CD4-positive, alpha-beta memory T cell (primary cell): ENCODE measurements around the gene MYO9B. TPM values are rescaled to one million over a fixed set of nuclear protein-coding genes. Genes with fewer than 3 reads are reported as not detected.

Source experiments
- CTCF ChIA-PET: fragments of 350-600 bp; sonication (Branson Sonifier 250); formaldehyde crosslinking; loops from one replicate; lab custom pipeline; 2021; ENCODE audit warnings: inconsistent platforms; ENCODE audit not compliant: partially characterized antibody; lab: Charles Lee
- POLR2A ChIA-PET: fragments of 350-600 bp; sonication (Branson Sonifier 250); formaldehyde crosslinking; loops from one replicate; lab custom pipeline; 2021; ENCODE audit not compliant: partially characterized antibody; lab: Charles Lee
- DNase-seq, 5 donors: peaks; one replicate each; pipeline versions ENCODE4 v3.0.0 to v3.0.0-alpha.2; 2020 to 2022; ENCODE audit warnings: mixed read lengths in 1 of 5
- H3K27ac ChIP-seq: one replicate; pipeline ENCODE4 v1.7.0; 2013; ENCODE audit warnings: low read depth, low read length
- H3K27me3 ChIP-seq: 2 replicates; pipeline ENCODE4 v1.7.0; 2013; ENCODE audit warnings: mild to moderate bottlenecking, low read length, moderate library complexity; ENCODE audit not compliant: insufficient read depth
- H3K36me3 ChIP-seq: 2 replicates; pipeline ENCODE4 v1.7.0; 2013; ENCODE audit warnings: mild to moderate bottlenecking, low read length, moderate library complexity; ENCODE audit not compliant: insufficient read depth
- H3K4me1 ChIP-seq: 2 replicates; pipeline ENCODE4 v1.7.0; 2013; ENCODE audit warnings: mild to moderate bottlenecking, low read length, moderate library complexity; ENCODE audit not compliant: insufficient read depth
- H3K4me3 ChIP-seq, 2 donors: one replicate each; pipeline ENCODE4 v1.7.0; 2013; ENCODE audit warnings: low read length in 2 of 2, mild to moderate bottlenecking in 1 of 2
- H3K9me3 ChIP-seq, 2 donors: one replicate each; pipeline ENCODE4 v1.7.0; 2013; ENCODE audit warnings: low read length in 2 of 2, control low read depth in 1 of 2; ENCODE audit not compliant: control insufficient read depth in 1 of 2
- H3K27ac Mint-ChIP-seq, 7 donors: one replicate each; pipeline ENCODE4 v1.8.0; 2020 to 2021; ENCODE audit warnings: mixed read lengths in 7 of 7, mild to moderate bottlenecking in 6 of 7, inconsistent platforms in 3 of 7, moderate library complexity in 3 of 7
- H3K27me3 Mint-ChIP-seq, 2 donors: one replicate each; pipeline ENCODE4 v1.8.0; 2020 to 2021; ENCODE audit warnings: mixed read lengths in 2 of 2
- H3K36me3 Mint-ChIP-seq, 2 donors: one replicate each; pipeline ENCODE4 v1.8.0; 2020 to 2021; ENCODE audit warnings: mixed read lengths in 2 of 2, inconsistent platforms in 1 of 2, mild to moderate bottlenecking in 1 of 2
- H3K4me1 Mint-ChIP-seq, 4 donors: one replicate each; pipeline ENCODE4 v1.8.0; 2020 to 2021; ENCODE audit warnings: mixed read lengths in 4 of 4, mild to moderate bottlenecking in 1 of 4
- H3K4me3 Mint-ChIP-seq, 8 donors: one replicate each; pipeline ENCODE4 v1.8.0; 2020 to 2021; ENCODE audit warnings: mixed read lengths in 8 of 8, mild to moderate bottlenecking in 7 of 8, moderate library complexity in 6 of 8, inconsistent platforms in 3 of 8
- H3K9me3 Mint-ChIP-seq, 8 donors: one replicate each; pipeline ENCODE4 v1.8.0; 2020 to 2021; ENCODE audit warnings: mixed read lengths in 8 of 8, mild to moderate bottlenecking in 5 of 8, inconsistent platforms in 3 of 8, moderate library complexity in 1 of 8
- intact Hi-C: fragments of 100-400 bp; cut with micrococcal nuclease; formaldehyde crosslinking; loops from one replicate; pipeline ENCODE4 v1.15.1; 2023
- polyA plus RNA-seq, 2 donors: library from polyadenylated mRNA; unstranded; fragments of 300-500 nt; fragmentation: Illumina TruSeq; gene quantifications; one replicate each; pipeline ENCODE4 v1.2.3, GENCODE V29; 2021
- total RNA-seq, 2 experiments: library from RNA; stranded (reverse); gene quantifications; one replicate each; pipeline ENCODE4 v1.2.3, GENCODE V29; 2021

MYO9B gene
- total and polyA plus RNA-seq, 4 experiments from 2014 or later = 1.3 to 181 (median 101) TPM

DNA sequence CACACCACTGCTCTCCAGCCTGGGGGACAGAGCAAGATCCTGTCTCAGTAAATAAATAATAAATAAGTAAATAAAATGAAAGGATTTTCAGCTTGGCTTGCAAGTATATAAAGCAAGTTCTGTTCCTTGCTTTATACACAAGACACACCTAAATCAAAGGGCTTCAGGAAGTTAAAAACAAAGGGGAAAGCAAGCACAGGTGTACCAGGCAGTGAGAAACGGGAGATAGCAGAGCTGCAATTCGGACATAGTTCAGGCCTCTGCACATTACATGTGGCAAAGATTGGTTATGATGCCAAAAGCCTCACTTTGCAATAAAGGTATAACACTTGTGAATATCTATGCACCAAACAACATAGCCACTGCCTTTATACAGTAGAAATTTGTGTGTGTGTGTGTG lies 47.5 kb downstream of the MYO9B start:
- Mint-ChIP-seq H3K36me3 (peaks cover 22 to 23% of the 10 kb centered on the region in 2 donors), H3K27me3 (no peaks in the 10 kb centered on the region), H3K4me3 (peak overlapping the region in 1 of 8 donors; percentile 22), H3K4me1 (peaks cover 22 to 60% (median 36%) of the 10 kb centered on the region in 4 donors), H3K27ac (peak overlapping the region in 5 of 7 donors; percentile 55 to 90 (median 82)), H3K9me3 (peaks cover 0 to 2% (median 0%) of the 10 kb centered on the region in 8 donors)
- no peak for DNase-seq
- Histone ChIP-seq H3K4me1 (peaks cover 48% of the 10 kb centered on the region), H3K27ac (no peak overlapping the region), H3K9me3 (no peaks in the 10 kb centered on the region), H3K27me3 (no peaks in the 10 kb centered on the region), H3K4me3 (no peak overlapping the region), H3K36me3 (no peaks in the 10 kb centered on the region)
- intact Hi-C loops = no loop called here
- CTCF ChIA-PET = interaction anchor here (0.9 kb wide), 1 partner anchor 46 kb away, joined by 3 read pairs; no protein-coding TSS in a partner anchor
- POLR2A ChIA-PET = interaction anchor here (1.7 to 3.5 kb wide), 2 partner anchors 47 to 61 kb away, joined by 5 to 52 read pairs; partner anchors contain the start of genes HAUS8 and MYO9B

DNA sequence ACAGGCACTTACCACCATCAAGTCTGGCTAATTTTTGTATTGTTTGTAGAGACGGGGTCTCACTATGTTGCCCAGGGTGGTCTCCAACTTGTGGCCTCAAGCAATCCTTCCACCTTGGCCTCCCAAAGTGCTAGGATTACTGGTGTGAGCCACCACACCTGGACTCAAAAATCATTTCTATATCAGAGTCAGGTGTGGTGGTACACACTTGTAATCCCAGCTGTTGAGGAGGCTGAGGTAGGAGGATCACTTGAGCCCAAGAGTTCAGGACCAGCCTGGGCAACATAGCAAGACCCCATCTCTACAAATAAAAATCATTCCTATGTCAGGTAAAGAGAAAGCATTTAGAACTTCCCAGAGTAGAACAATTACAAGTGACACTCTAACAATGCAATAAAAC lies 48.4 kb downstream of the MYO9B start:
- peaks cover 22 to 64% (median 36%) of the 10 kb centered on the region in 4 donors for H3K4me1 Mint-ChIP-seq
- peak overlapping the region; percentile 74 to 99 (median 98) for H3K27ac Mint-ChIP-seq
- H3K9me3 Mint-ChIP-seq = peaks cover 0 to 2% (median 0%) of the 10 kb centered on the region in 8 donors
- Histone ChIP-seq H3K27me3 (no peaks in the 10 kb centered on the region), H3K27ac (peak overlapping the region; percentile 76), H3K4me3 (no peak overlapping the region), H3K9me3 (no peaks in the 10 kb centered on the region), H3K4me1 (peaks cover 52% of the 10 kb centered on the region), H3K36me3 (no peaks in the 10 kb centered on the region)
- POLR2A ChIA-PET = interaction anchor here (2.5 to 3.5 kb wide), 5 partner anchors 44 to 144 kb away, joined by 11 to 84 read pairs (median 29); partner anchors contain the start of genes BABAM1, HAUS8, MYO9B and USE1
- CTCF ChIA-PET = interaction anchor here (0.6 to 3.1 kb wide), 6 partner anchors 21 to 275 kb away, joined by 3 to 12 read pairs (median 4); no protein-coding TSS in a partner anchor
- intact Hi-C loops = loop anchor here (2.0 kb wide), 1 partner anchor 61 kb away; no protein-coding TSS in a partner anchor
- no peak for DNase-seq
- peaks cover 20 to 21% of the 10 kb centered on the region in 2 donors for H3K36me3 Mint-ChIP-seq
- peak overlapping the region in 4 of 8 donors; percentile 13 to 38 (median 30) for H3K4me3 Mint-ChIP-seq
- H3K27me3 Mint-ChIP-seq = no peaks in the 10 kb centered on the region

DNA sequence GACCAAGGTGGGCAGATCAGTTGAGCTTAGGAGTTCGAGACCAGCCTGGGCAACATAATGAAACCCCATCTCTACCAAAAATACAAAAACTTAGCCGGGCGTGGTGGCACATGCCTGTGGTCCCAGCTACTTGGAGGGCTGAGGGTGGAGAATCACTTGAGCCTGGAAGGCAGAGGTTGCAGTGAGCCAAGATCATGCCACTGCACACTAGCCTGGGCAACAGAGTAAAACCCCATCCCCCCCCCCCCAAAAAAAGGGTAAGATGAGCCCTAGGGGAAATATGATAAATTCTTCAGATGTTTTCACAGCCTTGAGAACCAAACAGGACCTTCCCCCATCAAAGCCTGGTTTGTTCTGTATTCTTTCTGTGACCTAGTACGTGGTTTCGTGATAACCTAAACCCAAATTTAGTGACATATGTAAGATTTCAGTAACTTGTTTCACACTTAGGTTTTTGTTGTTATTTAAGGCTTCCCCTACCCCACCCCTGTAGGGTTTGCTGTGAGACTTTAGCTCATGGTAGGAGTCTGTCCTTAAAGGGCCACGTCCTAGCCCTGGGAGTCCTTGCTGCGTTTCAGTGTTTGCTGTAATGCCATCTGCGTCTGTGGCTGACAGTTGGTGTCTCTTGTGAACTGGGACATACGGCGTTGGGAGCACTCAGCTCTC lies 49.6 kb downstream of the MYO9B start:
- intact Hi-C loops = loop anchor here (1.0 to 2.0 kb wide), 2 partner anchors 50 to 60 kb away; partner anchors contain the start of genes HAUS8 and MYO9B
- H3K9me3 Mint-ChIP-seq = peaks cover 0 to 2% (median 0%) of the 10 kb centered on the region in 8 donors
- CTCF ChIA-PET = interaction anchor here (0.6 to 3.1 kb wide), 12 partner anchors 22 to 1558 kb away, joined by 3 to 12 read pairs (median 4); partner anchors contain the start of gene HAUS8
- Histone ChIP-seq H3K4me3 (peak overlapping the region; percentile 21 to 51), H3K27ac (peak overlapping the region; percentile 76), H3K36me3 (peaks cover 4% of the 10 kb centered on the region), H3K27me3 (no peaks in the 10 kb centered on the region), H3K4me1 (peaks cover 52% of the 10 kb centered on the region), H3K9me3 (no peaks in the 10 kb centered on the region)
- POLR2A ChIA-PET = interaction anchor here (0.7 to 3.5 kb wide), 26 partner anchors 9 to 876 kb away, joined by 3 to 84 read pairs (median 4); partner anchors contain the start of genes ANO8, BABAM1, DDA1 and HAUS8
- H3K27ac Mint-ChIP-seq = peak overlapping the region; percentile 97 to 99 (median 99)
- DNase-seq = peak in 4 of 5 donors; percentile 77 to 85 (median 81)
- peaks cover 22 to 61% (median 39%) of the 10 kb centered on the region in 4 donors for H3K4me1 Mint-ChIP-seq
- peaks cover 14 to 19% of the 10 kb centered on the region in 2 donors for H3K36me3 Mint-ChIP-seq
- no peaks in the 10 kb centered on the region for H3K27me3 Mint-ChIP-seq
- H3K4me3 Mint-ChIP-seq = peak overlapping the region; percentile 79 to 93 (median 91)

DNA sequence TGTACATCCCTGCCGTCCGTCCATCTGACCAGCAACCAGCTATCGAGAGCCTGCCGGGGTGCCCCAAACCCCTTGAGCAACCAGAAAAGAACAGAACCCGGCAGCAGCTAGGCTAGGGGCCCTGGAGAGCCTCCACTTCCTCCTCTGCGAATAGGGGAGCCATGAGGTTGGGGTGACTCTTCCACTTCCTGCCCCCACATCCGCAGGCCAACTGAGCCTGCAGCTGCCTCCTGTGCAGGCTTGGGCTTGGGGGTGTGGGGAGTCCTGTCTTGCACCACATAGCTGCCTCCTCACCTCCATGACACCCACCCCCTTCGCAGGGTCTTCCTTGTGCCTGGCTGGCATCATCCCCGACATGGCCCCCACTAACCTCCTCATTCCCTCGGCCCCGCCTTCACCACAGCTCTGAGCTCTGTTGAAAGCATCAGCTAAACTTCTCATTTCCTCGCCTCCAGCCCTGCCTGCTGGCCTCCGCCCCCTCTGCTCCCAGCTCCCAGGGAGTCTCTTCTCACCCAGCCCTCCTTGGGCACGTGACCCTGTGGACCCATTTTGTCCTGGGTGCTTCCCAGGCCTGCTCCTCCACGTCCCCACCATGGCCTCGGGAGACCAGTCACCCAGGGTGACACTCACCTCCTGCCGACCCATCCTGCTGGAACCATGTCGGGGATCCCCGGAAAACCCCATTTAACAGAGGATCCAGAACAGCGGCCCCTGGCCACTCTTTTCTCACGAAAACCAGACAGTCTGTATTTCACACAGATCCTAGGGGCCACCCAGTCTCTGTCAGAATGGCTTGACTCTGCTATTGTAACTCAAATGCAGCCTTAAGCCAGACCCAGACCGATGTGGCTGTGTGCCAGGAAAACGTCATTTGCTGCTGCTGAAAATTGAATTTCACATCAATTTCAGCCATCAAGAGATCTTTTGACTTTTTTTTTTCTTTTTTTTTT lies 50.4 kb downstream of the MYO9B start:
- DNase-seq = peak; percentile 82 to 91 (median 87)
- peak overlapping the region; percentile 51 to 73 for H3K4me3 ChIP-seq
- H3K27me3 ChIP-seq = no peaks in the 10 kb centered on the region
- Mint-ChIP-seq H3K4me1 (peaks cover 23 to 61% (median 40%) of the 10 kb centered on the region in 4 donors), H3K27ac (peak overlapping the region; percentile 97 to 99 (median 99)), H3K9me3 (peaks cover 0 to 2% (median 0%) of the 10 kb centered on the region in 8 donors), H3K4me3 (peak overlapping the region; percentile 79 to 93 (median 91)), H3K27me3 (no peaks in the 10 kb centered on the region), H3K36me3 (peaks cover 13 to 18% of the 10 kb centered on the region in 2 donors)
- H3K27ac ChIP-seq = peak overlapping the region; percentile 76
- H3K4me1 ChIP-seq = peaks cover 52% of the 10 kb centered on the region
- intact Hi-C loops = loop anchor here (1.0 to 2.0 kb wide), 2 partner anchors 51 to 59 kb away; partner anchors contain the start of genes HAUS8 and MYO9B
- POLR2A ChIA-PET = interaction anchor here (0.7 to 3.5 kb wide), 28 partner anchors 10 to 876 kb away, joined by 3 to 84 read pairs (median 4); partner anchors contain the start of genes ANO8, BABAM1, DDA1 and HAUS8
- no peaks in the 10 kb centered on the region for H3K9me3 ChIP-seq
- CTCF ChIA-PET = interaction anchor here (1.0 to 3.1 kb wide), 8 partner anchors 36 to 134 kb away, joined by 3 to 12 read pairs (median 4); partner anchors contain the start of gene HAUS8
- H3K36me3 ChIP-seq = peaks cover 4% of the 10 kb centered on the region

DNA sequence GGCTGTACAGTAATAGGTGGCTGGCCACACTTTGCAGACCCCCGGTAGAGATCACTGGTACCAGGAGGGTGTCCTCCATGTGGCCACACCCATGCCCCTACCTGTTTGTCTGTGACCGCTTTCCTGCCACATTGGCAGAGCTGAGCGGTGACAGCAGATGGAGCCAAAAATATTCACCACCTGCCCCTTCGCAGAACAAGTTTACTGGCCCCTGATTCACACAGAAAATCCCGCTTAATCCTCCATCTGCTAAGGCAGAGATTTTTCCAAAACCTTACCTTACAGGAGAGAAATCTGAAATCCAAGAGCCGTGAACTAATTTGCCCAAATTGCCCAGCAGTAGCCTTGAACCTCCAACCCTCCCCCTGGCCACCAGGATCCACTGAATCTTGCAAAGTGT lies 52.1 kb downstream of the MYO9B start:
- Mint-ChIP-seq H3K27ac (peak overlapping the region in 6 of 7 donors; percentile 42 to 97 (median 70)), H3K4me3 (peak overlapping the region in 3 of 8 donors; percentile 20 to 49 (median 31)), H3K4me1 (peaks cover 21 to 55% (median 38%) of the 10 kb centered on the region in 4 donors), H3K27me3 (no peaks in the 10 kb centered on the region), H3K36me3 (peaks cover 8 to 15% of the 10 kb centered on the region in 2 donors), H3K9me3 (peaks cover 0 to 2% (median 0%) of the 10 kb centered on the region in 8 donors)
- CTCF ChIA-PET = no interaction called here
- Histone ChIP-seq H3K27ac (no peak overlapping the region), H3K4me3 (no peak overlapping the region), H3K36me3 (peaks cover 4% of the 10 kb centered on the region), H3K9me3 (no peaks in the 10 kb centered on the region), H3K4me1 (peaks cover 47% of the 10 kb centered on the region), H3K27me3 (no peaks in the 10 kb centered on the region)
- no peak for DNase-seq
- POLR2A ChIA-PET = interaction anchor here (0.6 kb wide), 1 partner anchor 638 kb away, joined by 4 read pairs; no protein-coding TSS in a partner anchor
- intact Hi-C loops = no loop called here

DNA sequence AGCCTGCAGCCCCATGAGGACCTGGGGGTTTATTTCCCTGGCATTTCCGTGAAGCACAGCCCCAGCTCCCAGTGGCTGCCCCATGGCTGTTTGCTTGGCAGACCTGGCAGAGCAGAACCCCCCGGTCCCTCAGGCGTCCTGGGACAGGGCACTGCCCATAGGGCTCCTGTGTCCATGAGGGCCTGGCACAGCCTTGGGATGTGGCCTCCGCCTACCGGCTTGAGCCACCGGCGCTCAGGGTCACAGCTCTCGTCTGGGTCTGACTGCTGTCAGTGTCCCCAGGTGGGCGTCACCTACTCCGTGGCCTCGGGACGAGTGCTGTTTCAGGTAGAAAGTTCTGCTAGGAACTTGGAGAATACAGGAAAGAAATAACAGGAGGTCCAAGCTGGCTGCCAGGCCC lies 52.8 kb downstream of the MYO9B start:
- Histone ChIP-seq H3K36me3 (peaks cover 4% of the 10 kb centered on the region), H3K4me1 (peaks cover 47% of the 10 kb centered on the region), H3K27ac (no peak overlapping the region), H3K27me3 (no peaks in the 10 kb centered on the region), H3K4me3 (no peak overlapping the region), H3K9me3 (no peaks in the 10 kb centered on the region)
- H3K9me3 Mint-ChIP-seq = no peaks in the 10 kb centered on the region
- CTCF ChIA-PET = no interaction called here
- intact Hi-C loops = no loop called here
- POLR2A ChIA-PET = no interaction called here
- peaks cover 21 to 51% (median 36%) of the 10 kb centered on the region in 4 donors for H3K4me1 Mint-ChIP-seq
- H3K27me3 Mint-ChIP-seq = no peaks in the 10 kb centered on the region
- H3K27ac Mint-ChIP-seq = peak overlapping the region in 3 of 7 donors; percentile 17 to 78 (median 63)
- no peak for DNase-seq
- peaks cover 4 to 17% of the 10 kb centered on the region in 2 donors for H3K36me3 Mint-ChIP-seq
- H3K4me3 Mint-ChIP-seq = no peak overlapping the region
